Peyer's patch (tissue), 4 donors: Measurements from ENCODE around the gene SLC16A4. TPM values are rescaled to one million over a fixed set of nuclear protein-coding genes. Genes with fewer than 3 reads are reported as not detected.
A peak's percentile ranks its signal among the peaks of the same experiment; 100 is the strongest.

Experiments
- DNase-seq, 3 donors: peaks; one replicate each; pipeline ENCODE4 v3.0.0-alpha.2; 2017 to 2019
- H3K27ac ChIP-seq, 4 donors: fragments of 200-600 bp; sonication (generic); one replicate each; pipeline ENCODE4 v1.5.1; 2016 to 2019
- H3K27me3 ChIP-seq, 2 donors: fragments of 200-600 bp; sonication (generic); one replicate each; pipeline ENCODE4 v1.5.1; 2019
- H3K36me3 ChIP-seq, 3 donors: fragments of 200-600 bp; sonication (generic); one replicate each; pipeline ENCODE4 v1.5.1; 2016 to 2019
- H3K4me1 ChIP-seq, 4 donors: fragments of 200-600 bp; sonication (generic); one replicate each; pipeline ENCODE4 v1.5.1; 2016 to 2019
- H3K4me3 ChIP-seq, 4 donors: fragments of 200-600 bp; sonication (generic); 1 replicate in 3 of 4; 2 replicates in 1 of 4; pipeline ENCODE4 v1.5.1; 2016 to 2019; ENCODE audit warnings: mild to moderate bottlenecking in 1 of 4
- H3K9me3 ChIP-seq, 4 donors: fragments of 200-600 bp; sonication (generic); one replicate each; pipeline ENCODE4 v1.5.1; 2016 to 2019; ENCODE audit warnings: mild to moderate bottlenecking in 1 of 4
- CTCF ChIP-seq, 6 experiments: fragments of 450-650 bp in 4 of 6; fragments of 200-600 bp in 2 of 6; sonication (generic) in 1 of 6; IDR thresholded peaks; one replicate each; pipeline ENCODE4 v1.5.1; 2017 to 2019; ENCODE audit warnings: antibody characterized with exemption in 6 of 6, mild to moderate bottlenecking in 3 of 6, moderate library complexity in 1 of 6
- POLR2A ChIP-seq, 2 donors: fragments of 450-650 bp; IDR thresholded peaks; one replicate each; pipeline ENCODE4 v1.5.1; 2017; ENCODE audit warnings: antibody characterized with exemption in 2 of 2, mild to moderate bottlenecking in 2 of 2, moderate library complexity in 2 of 2
- total RNA-seq, 4 donors: library from RNA; depleted of rRNA; stranded (reverse); fragments of >200 nt; gene quantifications; one replicate each; pipeline ENCODE4 v1.1.0, GENCODE V29; 2016

The SLC16A4 gene
- total RNA-seq, 4 donors from 2014 or later = 10.1 to 26.1 (median 13.0) TPM

GRCh38 chr1:110390096-110390495 lies 730 bp downstream of the SLC16A4 start:
- no peaks in the 10 kb centered on the region for H3K27me3 ChIP-seq
- peak overlapping the region in 2 of 4 donors; percentile 35 to 43 for H3K4me3 ChIP-seq
- peak overlapping the region in 3 of 4 donors; percentile 14 to 70 (median 64) for H3K27ac ChIP-seq
- H3K4me1 ChIP-seq = peaks cover 0 to 22% (median 0%) of the 10 kb centered on the region in 4 donors
- H3K9me3 ChIP-seq = no peaks in the 10 kb centered on the region
- H3K36me3 ChIP-seq = peaks cover 0 to 11% (median 0%) of the 10 kb centered on the region in 3 donors
- TF ChIP-seq CTCF (IDR thresholded peaks at IDR 0.05) = peak in 1 of 6 experiments; percentile 17
- TF ChIP-seq POLR2A (IDR thresholded peaks at IDR 0.05) = no peak
- DNase-seq = peak in 1 of 3 donors; percentile 63

- no peak for TF ChIP-seq POLR2A (IDR thresholded peaks at IDR 0.05)
- TF ChIP-seq CTCF (IDR thresholded peaks at IDR 0.05) = no peak
- Histone ChIP-seq H3K4me3 (no peak overlapping the region), H3K27ac (no peak overlapping the region), H3K9me3 (no peaks in the 10 kb centered on the region), H3K4me1 (peaks cover 0 to 19% (median 4%) of the 10 kb centered on the region in 4 donors), H3K36me3 (peaks cover 0 to 9% (median 0%) of the 10 kb centered on the region in 3 donors), H3K27me3 (no peaks in the 10 kb centered on the region)
- no peak for DNase-seq
These were observed 3.6 kb downstream of the SLC16A4 start for GRCh38 chr1:110387048-110387754.

GRCh38 chr1:110385369-110385768 lies 5.5 kb downstream of the SLC16A4 start:
- Histone ChIP-seq H3K36me3 (peaks cover 0 to 14% (median 0%) of the 10 kb centered on the region in 3 donors), H3K27me3 (no peaks in the 10 kb centered on the region), H3K4me1 (peaks cover 0 to 18% (median 4%) of the 10 kb centered on the region in 4 donors), H3K9me3 (no peaks in the 10 kb centered on the region), H3K27ac (peak overlapping the region in 3 of 4 donors; percentile 5 to 56 (median 14)), H3K4me3 (no peak overlapping the region)
- TF ChIP-seq POLR2A (IDR thresholded peaks at IDR 0.05) = no peak
- TF ChIP-seq CTCF (IDR thresholded peaks at IDR 0.05) = no peak
- no peak for DNase-seq

- Histone ChIP-seq H3K36me3 (peaks cover 0 to 14% (median 0%) of the 10 kb centered on the region in 3 donors), H3K4me3 (no peak overlapping the region), H3K27me3 (no peaks in the 10 kb centered on the region), H3K27ac (peak overlapping the region; percentile 14 to 61 (median 56)), H3K4me1 (peaks cover 0 to 18% (median 4%) of the 10 kb centered on the region in 4 donors), H3K9me3 (no peaks in the 10 kb centered on the region)
- DNase-seq = peak; percentile 53 to 89 (median 72)
- TF ChIP-seq POLR2A (IDR thresholded peaks at IDR 0.05) (no peak), CTCF (IDR thresholded peaks at IDR 0.05) (peak in 1 of 6 experiments; percentile 12)
These were observed 6.1 kb downstream of the SLC16A4 start for GRCh38 chr1:110384581-110385321.

- Histone ChIP-seq H3K4me3 (no peak overlapping the region), H3K9me3 (no peaks in the 10 kb centered on the region), H3K27me3 (no peaks in the 10 kb centered on the region), H3K36me3 (peaks cover 0 to 16% (median 0%) of the 10 kb centered on the region in 3 donors), H3K4me1 (peaks cover 0 to 15% (median 4%) of the 10 kb centered on the region in 4 donors), H3K27ac (peak overlapping the region in 1 of 4 donors; percentile 56)
- TF ChIP-seq CTCF (IDR thresholded peaks at IDR 0.05) (no peak), POLR2A (IDR thresholded peaks at IDR 0.05) (no peak)
- no peak for DNase-seq
These were observed 7.4 kb downstream of the SLC16A4 start for GRCh38 chr1:110383251-110383990.
